IMR-90 (cell line): Measurements from ENCODE around the gene NDRG4. TPM values are rescaled to one million over a fixed set of nuclear protein-coding genes. Genes with fewer than 3 reads are reported as not detected.

ENCODE experiments used
- ATAC-seq: fragments of 200-7000 bp; cut with Tn5 transposase; 2 replicates; pipeline ENCODE4 v1.9.1; 2020; ENCODE audit warnings: low read depth, mild to moderate bottlenecking, moderate library complexity
- BruUV-seq: library from RNA; stranded (reverse); fragments of 400-500 nt; replicated peaks from 2 replicates; lab custom pipeline; 2021; lab: Mats Ljungman, UMichigan
- CTCF ChIA-PET: fragments of 300-600 bp; formaldehyde crosslinking; extraction: SDS; loops from one replicate; lab custom pipeline; 2021; ENCODE audit warnings: antibody characterized with exemption; lab: Yijun Ruan, JAX
- POLR2A ChIA-PET: fragments of 300-600 bp; sonication (Branson Sonifier 250); formaldehyde crosslinking; loops from one replicate; lab custom pipeline; 2022; ENCODE audit warnings: antibody characterized with exemption; ENCODE audit not compliant: unreplicated experiment; lab: Charles Lee
- DNase-seq: peaks from one replicate; pipeline ENCODE4 v3.0.0; 2013
- H2AFZ ChIP-seq: replicated peaks from 2 replicates; pipeline ENCODE3; 2013; ENCODE audit warnings: low read length, mild to moderate bottlenecking; ENCODE audit not compliant: poor library complexity
- H2AK5ac ChIP-seq: 2 replicates; pipeline ENCODE4 v1.6.1; 2013; ENCODE audit warnings: low read depth, low read length, inconsistent platforms
- H2AK9ac ChIP-seq: replicated peaks from 2 replicates; pipeline ENCODE3; 2013; ENCODE audit warnings: mild to moderate bottlenecking, low read depth, low read length, moderate library complexity; ENCODE audit not compliant: poor library complexity
- H2BK120ac ChIP-seq: 2 replicates; pipeline ENCODE4 v1.6.1; 2013; ENCODE audit warnings: low read depth, low read length, inconsistent platforms
- H2BK15ac ChIP-seq: 3 replicates; pipeline ENCODE4 v1.6.1; 2013; ENCODE audit warnings: low read depth, low read length, inconsistent platforms
- H2BK20ac ChIP-seq: 2 replicates; pipeline ENCODE4 v1.6.1; 2013; ENCODE audit warnings: low read depth, mild to moderate bottlenecking, inconsistent platforms, low read length, moderate library complexity
- H2BK5ac ChIP-seq: 2 replicates; pipeline ENCODE4 v1.6.1; 2013; ENCODE audit warnings: mild to moderate bottlenecking, low read depth, low read length, inconsistent platforms; ENCODE audit not compliant: poor library complexity, severe bottlenecking
- H3K14ac ChIP-seq: replicated peaks from 2 replicates; pipeline ENCODE4 v1.6.1; 2013; ENCODE audit warnings: low read depth, low read length, inconsistent platforms
- H3K18ac ChIP-seq: 2 replicates; pipeline ENCODE4 v1.6.1; 2013; ENCODE audit warnings: low read depth, low read length, control low read depth
- H3K23ac ChIP-seq: 2 replicates; pipeline ENCODE4 v1.6.1; 2013; ENCODE audit warnings: low read depth, low read length, inconsistent platforms
- H3K27ac ChIP-seq: 2 replicates; pipeline ENCODE4 v1.5.1; 2013; ENCODE audit warnings: mild to moderate bottlenecking, control low read depth, low read length; ENCODE audit not compliant: insufficient read depth
- H3K27me3 ChIP-seq: 2 replicates; pipeline ENCODE4 v1.6.1; 2013; ENCODE audit warnings: low read length; ENCODE audit not compliant: control insufficient read depth, insufficient read depth
- H3K36me3 ChIP-seq: 2 replicates; pipeline ENCODE4 v1.6.1; 2013; ENCODE audit warnings: low read length, mixed read lengths; ENCODE audit not compliant: control insufficient read depth, insufficient read depth
- H3K4ac ChIP-seq: 2 replicates; pipeline ENCODE4 v1.6.1; 2013; ENCODE audit warnings: low read depth, low read length, inconsistent platforms
- H3K4me1 ChIP-seq: 2 replicates; pipeline ENCODE4 v1.6.1; 2013; ENCODE audit warnings: low read length, mixed read lengths; ENCODE audit not compliant: control insufficient read depth, insufficient read depth
- H3K4me2 ChIP-seq: 2 replicates; pipeline ENCODE4 v1.6.1; 2013; ENCODE audit warnings: low read depth, mild to moderate bottlenecking, control low read depth, low read length, moderate library complexity
- H3K4me3 ChIP-seq: 2 replicates; pipeline ENCODE4 v1.5.1; 2013; ENCODE audit warnings: low read depth, mild to moderate bottlenecking, control low read depth, low read length, moderate library complexity; ENCODE audit not compliant: insufficient read depth
- H3K56ac ChIP-seq: 2 replicates; pipeline ENCODE4 v1.6.1; 2013; ENCODE audit warnings: low read length, inconsistent platforms; ENCODE audit not compliant: insufficient read depth; ENCODE audit errors: extremely low read depth
- H3K79me1 ChIP-seq, 2 experiments: 2 replicates each; pipeline ENCODE4 v1.6.1; 2013; ENCODE audit warnings: low read length in 2 of 2, inconsistent platforms in 1 of 2, low read depth in 1 of 2
- H3K9ac ChIP-seq: 2 replicates; pipeline ENCODE4 v1.6.1; 2013; ENCODE audit warnings: low read depth, low read length, control low read depth
- H3K9me1 ChIP-seq: 2 replicates; pipeline ENCODE4 v1.6.1; 2013; ENCODE audit warnings: low read length, inconsistent platforms; ENCODE audit not compliant: insufficient read depth
- H3K9me3 ChIP-seq: 2 replicates; pipeline ENCODE4 v1.6.1; 2013; ENCODE audit warnings: low read length; ENCODE audit not compliant: control insufficient read depth, insufficient read depth
- H4K20me1 ChIP-seq: 2 replicates; pipeline ENCODE4 v1.6.1; 2013; ENCODE audit warnings: low read length, inconsistent platforms; ENCODE audit not compliant: insufficient read depth
- H4K5ac ChIP-seq: 2 replicates; pipeline ENCODE4 v1.6.1; 2013; ENCODE audit warnings: mild to moderate bottlenecking, low read depth, low read length, control low read depth
- H4K8ac ChIP-seq, 2 experiments: 2 replicates each; pipeline ENCODE4 v1.6.1; 2013; ENCODE audit warnings: low read depth in 2 of 2, low read length in 2 of 2, control low read depth in 1 of 2, inconsistent platforms in 1 of 2
- H4K91ac ChIP-seq: 2 replicates; pipeline ENCODE4 v1.6.1; 2013; ENCODE audit warnings: low read depth, low read length, inconsistent platforms; ENCODE audit not compliant: insufficient read depth
- BHLHE40 ChIP-seq: fragments of 150-350 bp; IDR thresholded peaks from 2 replicates; pipeline ENCODE4 v1.6.1; 2016; ENCODE audit warnings: mild to moderate bottlenecking, low read depth, low read length
- CEBPB ChIP-seq: IDR thresholded peaks from 2 replicates; pipeline ENCODE4 v1.6.1; 2012; ENCODE audit warnings: low read depth, low read length, improper control_type of control experiment
- CHD1 ChIP-seq: IDR thresholded peaks from 2 replicates; pipeline ENCODE4 v1.6.1; 2012; ENCODE audit warnings: low read depth, low read length, improper control_type of control experiment
- CTCF ChIP-seq: conservative IDR thresholded peaks from 2 replicates; pipeline ENCODE4 v1.5.1; 2012; ENCODE audit warnings: mild to moderate bottlenecking, low read depth, low read length, improper control_type of control experiment
- ELK1 ChIP-seq: fragments of 150-350 bp; IDR thresholded peaks from 2 replicates; pipeline ENCODE4 v1.6.1; 2016; ENCODE audit warnings: low read depth, mild to moderate bottlenecking, low read length, moderate library complexity, borderline replicate concordance
- MAFK ChIP-seq: IDR thresholded peaks from 2 replicates; pipeline ENCODE4 v1.6.1; 2012; ENCODE audit warnings: low read depth, low read length, improper control_type of control experiment
- MAZ ChIP-seq: IDR thresholded peaks from 2 replicates; pipeline ENCODE4 v1.6.1; 2012; ENCODE audit warnings: low read depth, mild to moderate bottlenecking, low read length, improper control_type of control experiment, moderate library complexity, borderline replicate concordance
- MXI1 ChIP-seq: IDR thresholded peaks from 2 replicates; pipeline ENCODE4 v1.6.1; 2012; ENCODE audit warnings: low read depth, mild to moderate bottlenecking, low read length, moderate library complexity, borderline replicate concordance
- NFE2L2 ChIP-seq: fragments of 150-350 bp; IDR thresholded peaks from 2 replicates; pipeline ENCODE4 v1.6.1; 2016; ENCODE audit warnings: low read depth, mild to moderate bottlenecking, low read length
- POLR2A ChIP-seq: IDR thresholded peaks from 2 replicates; pipeline ENCODE4 v1.6.1; 2012; ENCODE audit warnings: mild to moderate bottlenecking, low read depth, low read length
- RAD21 ChIP-seq: IDR thresholded peaks from 2 replicates; pipeline ENCODE4 v1.6.1; 2012; ENCODE audit warnings: low read length, improper control_type of control experiment
- RCOR1 ChIP-seq: IDR thresholded peaks from 2 replicates; pipeline ENCODE4 v1.6.1; 2012; ENCODE audit warnings: mild to moderate bottlenecking, low read length, improper control_type of control experiment; ENCODE audit not compliant: insufficient replicate concordance
- RFX5 ChIP-seq: IDR thresholded peaks from 2 replicates; pipeline ENCODE4 v1.8.0; 2012; ENCODE audit warnings: low read depth, mild to moderate bottlenecking, low read length, moderate library complexity
- SMC3 ChIP-seq: fragments of 150-350 bp; IDR thresholded peaks from 2 replicates; pipeline ENCODE4 v1.6.1; 2016; ENCODE audit warnings: low read depth, mild to moderate bottlenecking, antibody characterized with exemption, low read length, moderate library complexity
- USF2 ChIP-seq: fragments of 150-350 bp; IDR thresholded peaks from 2 replicates; pipeline ENCODE4 v1.6.1; 2017; ENCODE audit warnings: mild to moderate bottlenecking, antibody characterized with exemption, low read length, low read depth
- WGBS, 2 experiments: methylation state at CpG; one replicate each; pipeline versions ENCODE4 v1.1.5 to v1.1.7; 2013; ENCODE audit warnings: missing lambda C conversion rate in 2 of 2; ENCODE audit not compliant: insufficient read length in 1 of 2; ENCODE audit errors: extremely low coverage in 2 of 2; 5-methylcytosine and 5-hydroxymethylcytosine counted together
- dilution Hi-C: fragments of 300-500 bp; cut with HindIII; formaldehyde crosslinking; loops from one replicate; pipeline ENCODE4 v1.14.3; 2018; ENCODE audit warnings: low sequenced_read_pairs; ENCODE audit not compliant: unreplicated experiment
- in situ Hi-C: fragments of 300-500 bp; cut with MboI; formaldehyde crosslinking; loops from 3 replicates; pipeline ENCODE4 v1.14.3; 2019; ENCODE audit warnings: low sequenced_read_pairs, inconsistent platforms, mixed read lengths
- intact Hi-C: fragments of 100-400 bp; cut with micrococcal nuclease; formaldehyde crosslinking; loops from 2 replicates; pipeline ENCODE4 v1.10.0; 2022
- polyA plus RNA-seq, 3 experiments: library from polyadenylated mRNA; depleted of rRNA; stranded (reverse); fragments of >200 nt; gene quantifications; 2 replicates each; pipeline ENCODE4 v1.2.3, GENCODE V29; 2012; ENCODE audit warnings: low replicate concordance in 1 of 3
- total RNA-seq: library from RNA; depleted of rRNA; stranded (reverse); fragments of >200 nt; gene quantifications from 2 replicates; pipeline ENCODE4 v1.2.3, GENCODE V29; 2012

Gene NDRG4
- total and polyA plus RNA-seq, 2 of the 4 experiments (the other 2 are of a cell fraction): 10.9 to 23.5 TPM

GRCh38 chr16:58497935-58498334 lies 2.0 kb upstream of the NDRG4 start:
- Histone ChIP-seq H2BK120ac (no peak overlapping the region), H3K4me2 (no peak overlapping the region), H3K9ac (no peak overlapping the region), H3K4me1 (peaks cover 13% of the 10 kb centered on the region; the same call in 1 of the 2 replicates), H2AFZ (no peak overlapping the region), H3K14ac (no peak overlapping the region), H3K56ac (no peak overlapping the region), H3K4me3 (no peak overlapping the region), H3K18ac (no peak overlapping the region), H3K27me3 (no peaks in the 10 kb centered on the region; the same call in 1 of the 2 replicates), H3K4ac (no peak overlapping the region), H2BK5ac (no peak overlapping the region), H4K20me1 (no peaks in the 10 kb centered on the region), H2AK9ac (no peak overlapping the region), H4K91ac (no peak overlapping the region), H3K9me1 (peaks cover 4% of the 10 kb centered on the region; the same call in 1 of the 2 replicates), H3K36me3 (no peaks in the 10 kb centered on the region), H3K9me3 (no peaks in the 10 kb centered on the region), H3K79me1 (0 out of 4 replicates have a peak, but pooled peaks cover 0 to 7% of the 10 kb centered on the region in 2 experiments), H4K8ac (no peak overlapping the region), H3K27ac (no peak overlapping the region), H2AK5ac (no peak overlapping the region), H2BK20ac (no peak overlapping the region), H3K23ac (no peak overlapping the region), H2BK15ac (no peak overlapping the region), H4K5ac (no peak overlapping the region)
- POLR2A ChIA-PET: no interaction called here
- DNase-seq: no peak
- TF ChIP-seq RCOR1 (no peak), CTCF (no peak), MAZ (no peak), SMC3 (no peak), RFX5 (no peak), CEBPB (no peak), CHD1 (no peak), USF2 (no peak), RAD21 (no peak), BHLHE40 (no peak), MAFK (no peak), POLR2A (no peak), NFE2L2 (no peak), ELK1 (no peak), MXI1 (no peak)
- dilution Hi-C loops: no loop called here
- no TSS peak for BruUV-seq
- CTCF ChIA-PET: interaction anchor here (0.6 kb wide), 1 partner anchor 634 kb away, joined by 4 read pairs; no protein-coding TSS in a partner anchor
- in situ Hi-C loops: no loop called here
- intact Hi-C loops: no loop called here
- no peak for ATAC-seq
- 60% methylated on average over 1 of the region's 5 CpGs; no CpG with 5 or more reads in 1 of the 2 experiments for WGBS, 2 experiments
